Sigmoid colon (tissue), 7 donors: ENCODE data around the gene SMAP1. TPM values are rescaled to one million over a fixed set of nuclear protein-coding genes. Genes with fewer than 3 reads are reported as not detected.

Experiments
- DNase-seq: peaks from one replicate; pipeline ENCODE4 v3.0.0-alpha.2; 2019
- H3K27ac ChIP-seq, 4 donors: fragments of 200-600 bp; sonication (generic); one replicate each; pipeline ENCODE4 v1.5.1; 2016 to 2019; ENCODE audit warnings: mild to moderate bottlenecking in 1 of 4
- H3K27me3 ChIP-seq, 3 donors: fragments of 200-600 bp; sonication (generic); one replicate each; pipeline ENCODE4 v1.5.1; 2019; ENCODE audit warnings: mild to moderate bottlenecking in 1 of 3
- H3K36me3 ChIP-seq, 4 donors: fragments of 200-600 bp; sonication (generic); one replicate each; pipeline ENCODE4 v1.5.1; 2016 to 2019
- H3K4me1 ChIP-seq, 4 donors: fragments of 200-600 bp; sonication (generic); one replicate each; pipeline ENCODE4 v1.5.1; 2017 to 2019
- H3K4me3 ChIP-seq, 4 donors: fragments of 200-600 bp; sonication (generic); one replicate each; pipeline ENCODE4 v1.5.1; 2017 to 2019; ENCODE audit warnings: mild to moderate bottlenecking in 2 of 4, moderate library complexity in 1 of 4
- H3K9me3 ChIP-seq, 4 donors: fragments of 200-600 bp in 3 of 4; sonication (generic) in 3 of 4; one replicate each; pipeline versions ENCODE4 v1.5.1 to v1.6.1; 2013 to 2019
- CTCF ChIP-seq, 4 experiments: fragments of 450-650 bp in 3 of 4; fragments of 200-600 bp in 1 of 4; IDR thresholded peaks; one replicate each; pipeline ENCODE4 v1.5.1; 2016 to 2019; ENCODE audit warnings: antibody characterized with exemption in 4 of 4, mild to moderate bottlenecking in 3 of 4, moderate library complexity in 2 of 4
- EP300 ChIP-seq, 4 donors: sonication (generic); formaldehyde crosslinking; IDR thresholded peaks; one replicate each; pipeline ENCODE4 v1.6.1; 2017; ENCODE audit warnings: antibody characterized with exemption in 4 of 4
- POLR2A ChIP-seq, 2 donors: fragments of 450-650 bp; IDR thresholded peaks; one replicate each; pipeline ENCODE4 v1.6.1; 2016; ENCODE audit warnings: antibody characterized with exemption in 2 of 2, mild to moderate bottlenecking in 2 of 2, moderate library complexity in 2 of 2
- POLR2AphosphoS5 ChIP-seq, 4 donors: sonication (generic); formaldehyde crosslinking; IDR thresholded peaks; one replicate each; pipeline ENCODE4 v1.6.1; 2017; ENCODE audit warnings: antibody characterized with exemption in 4 of 4
- WGBS, 2 donors: extraction: QIAGEN DNeasy Blood & Tissue Kit; methylation state at CpG; one replicate each; pipeline ENCODE4 v1.1.7; 2013; 5-methylcytosine and 5-hydroxymethylcytosine counted together
- intact Hi-C: fragments of 100-400 bp; cut with DNase I; formaldehyde crosslinking; loops from one replicate; pipeline ENCODE4 v1.15.1; 2023
- polyA plus RNA-seq, 3 donors: library from polyadenylated mRNA; stranded (reverse); fragments of 200-250 nt; gene quantifications; one replicate each; pipeline ENCODE4 v1.2.3, GENCODE V29; 2013
- total RNA-seq, 4 donors: library from RNA; depleted of rRNA; stranded (reverse); fragments of >200 nt; gene quantifications; one replicate each; pipeline ENCODE4 v1.1.0, GENCODE V29; 2016
- donor health status: healthy with polysubstance abuse.
- donor health status: Bipolar disorder and iron deficiency.
- donor health status: healthy.

Gene SMAP1
- total RNA-seq (10 to 100 TPM; 19.7 to 34.3 (median 24.6) TPM), polyA plus RNA-seq (10 to 100 TPM; 26.7 to 41.4 (median 34.2) TPM)

GRCh38 chr6:70667711-70668498, at the start of gene SMAP1:
Gene SMAP1, plus strand, starts transcription at chr6:70667883. Its CDS starts 141 bp downstream, at chr6:70668024.
- intact Hi-C loops = loop anchor here (5.0 kb wide), 1 partner anchor 101 kb away; the partner anchor contains the start of gene SDHAF4
- Histone ChIP-seq H3K4me1 (peaks cover 0 to 26% (median 18%) of the 10 kb centered on the region in 4 donors), H3K9me3 (no peaks in the 10 kb centered on the region)

GRCh38 chr6:70620746-70621145, 46.9 kb upstream of the SMAP1 start:
- Histone ChIP-seq H3K4me3 (no peak overlapping the region), H3K27ac (no peak overlapping the region), H3K4me1 (no peaks in the 10 kb centered on the region), H3K36me3 (no peaks in the 10 kb centered on the region), H3K27me3 (no peaks in the 10 kb centered on the region), H3K9me3 (no peaks in the 10 kb centered on the region)
- no peak for DNase-seq
- intact Hi-C loops = no loop called here
- 27 to 75% methylated on average over 1 of the region's 1 CpG for WGBS, 2 donors
- TF ChIP-seq POLR2A (IDR thresholded peaks at IDR 0.05) (no peak), EP300 (IDR thresholded peaks at IDR 0.05) (no peak), POLR2AphosphoS5 (IDR thresholded peaks at IDR 0.05) (no peak), CTCF (IDR thresholded peaks at IDR 0.05) (no peak)

More at GRCh38 chr6:70667711-70668498, at the start of gene SMAP1:
- Histone ChIP-seq H3K27me3 (no peaks in the 10 kb centered on the region), H3K27ac (peak within 1 kb of the TSS; percentile 90 to 95 (median 90)), H3K36me3 (no peaks in the 10 kb centered on the region), H3K4me3 (peak within 1 kb of the TSS; percentile 72 to 87 (median 80))
- peak; percentile 96 for DNase-seq
- WGBS, 2 donors = 0% methylated on average over 90 of the region's 90 CpGs
- TF ChIP-seq CTCF (IDR thresholded peaks at IDR 0.05) = no peak
- peak in 3 of 4 donors; percentile 72 to 82 (median 79) for TF ChIP-seq POLR2AphosphoS5 (IDR thresholded peaks at IDR 0.05)
- peak in 1 of 4 donors; percentile 30 for TF ChIP-seq EP300 (IDR thresholded peaks at IDR 0.05)
- TF ChIP-seq POLR2A (IDR thresholded peaks at IDR 0.05) = peak in 1 of 2 donors; percentile 38

- no peak for TF ChIP-seq POLR2A (IDR thresholded peaks at IDR 0.05)
- no peak for TF ChIP-seq CTCF (IDR thresholded peaks at IDR 0.05)
- TF ChIP-seq POLR2AphosphoS5 (IDR thresholded peaks at IDR 0.05) = no peak
- TF ChIP-seq EP300 (IDR thresholded peaks at IDR 0.05) = no peak
- intact Hi-C loops = no loop called here
- Histone ChIP-seq H3K9me3 (no peaks in the 10 kb centered on the region), H3K27me3 (no peaks in the 10 kb centered on the region), H3K27ac (no peak overlapping the region), H3K4me1 (no peaks in the 10 kb centered on the region), H3K36me3 (no peaks in the 10 kb centered on the region), H3K4me3 (no peak overlapping the region)
- DNase-seq = no peak
- 27 to 81% methylated on average over 1 of the region's 1 CpG for WGBS, 2 donors
Measured at GRCh38 chr6:70622461-70622860, 45.2 kb upstream of the SMAP1 start.

GRCh38 chr6:70625436-70625835, 42.2 kb upstream of the SMAP1 start:
- intact Hi-C loops = no loop called here
- no peak overlapping the region for H3K27ac ChIP-seq
- TF ChIP-seq EP300 (IDR thresholded peaks at IDR 0.05) = no peak
- no peak for TF ChIP-seq POLR2AphosphoS5 (IDR thresholded peaks at IDR 0.05)
- no peak for TF ChIP-seq POLR2A (IDR thresholded peaks at IDR 0.05)
- no peak for TF ChIP-seq CTCF (IDR thresholded peaks at IDR 0.05)
- H3K36me3 ChIP-seq = no peaks in the 10 kb centered on the region
- no peaks in the 10 kb centered on the region for H3K9me3 ChIP-seq
- DNase-seq = no peak
- no peaks in the 10 kb centered on the region for H3K27me3 ChIP-seq
- H3K4me1 ChIP-seq = no peaks in the 10 kb centered on the region
- no peak overlapping the region for H3K4me3 ChIP-seq
